ENCODE results near the gene ENTPD8.
"Not testable (repeated sequence)": the region's sequence is repeated elsewhere in the genome, so short reads cannot be mapped to it uniquely, and the experiment has no call there.

ENTPD8 gene

GRCh38 chr9:137428841-137429545, 12.2 kb downstream of the ENTPD8 start:
- DNase-seq, result no peak

- DNase-seq, result no peak
Measured at GRCh38 chr9:137428311-137428630, 12.9 kb downstream of the ENTPD8 start.

- no peak for DNase-seq
Measured at GRCh38 chr9:137427454-137428310, 13.5 kb downstream of the ENTPD8 start.

- no peak for DNase-seq
Measured at GRCh38 chr9:137426018-137426681, 15.0 kb downstream of the ENTPD8 start.

- no peak for DNase-seq
Measured at GRCh38 chr9:137423514-137424291, 17.5 kb downstream of the ENTPD8 start.

- DNase-seq, result peak; percentile 98
Measured at GRCh38 chr9:137422604-137423513, 18.3 kb downstream of the ENTPD8 start, which contains the start of the genes EXD3 and NOXA1. Gene EXD3 (minus strand): TSS chr9:137423162. CDS start chr9:137395357, 27,805 bp downstream. Gene NOXA1 (plus strand): TSS chr9:137423393. CDS start chr9:137423530, 137 bp downstream.

- DNase-seq, result no peak
Measured at GRCh38 chr9:137421838-137422603, 19.1 kb downstream of the ENTPD8 start.

GRCh38 chr9:137417161-137418021, 23.8 kb downstream of the ENTPD8 start:
- DNase-seq, result peak; percentile 15

GRCh38 chr9:137416563-137417151, 24.5 kb downstream of the ENTPD8 start:
- no peak for DNase-seq

GRCh38 chr9:137416006-137416562, 25.1 kb downstream of the ENTPD8 start:
- no peak for DNase-seq

- DNase-seq, result no peak
Measured at GRCh38 chr9:137415451-137415850, 25.7 kb downstream of the ENTPD8 start.

- no peak for DNase-seq
Measured at GRCh38 chr9:137412431-137412830, 28.7 kb downstream of the ENTPD8 start.

GRCh38 chr9:137411645-137412380, 29.3 kb downstream of the ENTPD8 start:
- peak; percentile 69 for DNase-seq

- DNase-seq, result no peak
Measured at GRCh38 chr9:137411260-137411644, 29.9 kb downstream of the ENTPD8 start.

GRCh38 chr9:137410891-137411249, 30.3 kb downstream of the ENTPD8 start:
- DNase-seq, result no peak

- DNase-seq, result not testable (repeated sequence)
Measured at GRCh38 chr9:137410236-137410890, 30.8 kb downstream of the ENTPD8 start.

- DNase-seq, result no peak
Measured at GRCh38 chr9:137409515-137409914, 31.6 kb downstream of the ENTPD8 start.
